ENCODE data around the gene RGL2. TPM values are rescaled to one million over a fixed set of nuclear protein-coding genes. Genes with fewer than 3 reads are reported as not detected.
"Not testable (repeated sequence)": the region's sequence is repeated elsewhere in the genome, so short reads cannot be mapped to it uniquely, and the experiment has no call there.

RGL2 gene
- total RNA-seq, 1 donor from 2014 or later: 16.3 TPM

- no peak for FAIRE-seq
- peak; percentile 70 to 84 for DNase-seq (ENCODE audit: low spot score in 2 of 2)
Observed at GRCh38 chr6:33276864-33277662, 21.7 kb downstream of the RGL2 start, which contains the start of gene B3GALT4. Gene B3GALT4 (plus strand): TSS chr6:33277123. CDS start chr6:33277420, 297 bp downstream.

- DNase-seq (ENCODE audit: low spot score in 2 of 2) (peak in 1 of 2 donors; percentile 33), FAIRE-seq (no peak)
Observed at GRCh38 chr6:33276581-33276863, 22.2 kb downstream of the RGL2 start.

- DNase-seq (ENCODE audit: low spot score in 2 of 2): peak in 1 of 2 donors; percentile 17
- not testable (repeated sequence) for FAIRE-seq
Observed at GRCh38 chr6:33275795-33276580, 22.8 kb downstream of the RGL2 start.

GRCh38 chr6:33273924-33274902, 24.5 kb downstream of the RGL2 start:
- DNase-seq (ENCODE audit: low spot score in 2 of 2): no peak
- FAIRE-seq: no peak

- DNase-seq (ENCODE audit: low spot score in 2 of 2): no peak
- no peak for FAIRE-seq
Observed at GRCh38 chr6:33273129-33273923, 25.4 kb downstream of the RGL2 start.

- DNase-seq (ENCODE audit: low spot score in 2 of 2): no peak
- FAIRE-seq: no peak
Observed at GRCh38 chr6:33272275-33273128, 26.2 kb downstream of the RGL2 start.

GRCh38 chr6:33271468-33272274, 27.1 kb downstream of the RGL2 start, which contains the start of the genes RPS18 and VPS52:
Gene RPS18 (plus strand): TSS chr6:33272075. CDS start chr6:33272120, 45 bp downstream.
Gene VPS52 (minus strand): TSS chr6:33271876. CDS start chr6:33271675, 201 bp downstream.
- peak; percentile 90 to 91 for DNase-seq (ENCODE audit: low spot score in 2 of 2)
- FAIRE-seq: peak; percentile 65

GRCh38 chr6:33271117-33271467, 27.6 kb downstream of the RGL2 start:
- DNase-seq (ENCODE audit: low spot score in 2 of 2) (no peak), FAIRE-seq (no peak)

- FAIRE-seq (no peak), DNase-seq (ENCODE audit: low spot score in 2 of 2) (no peak)
Observed at GRCh38 chr6:33264015-33264414, 34.7 kb downstream of the RGL2 start.

- FAIRE-seq; DNase-seq (ENCODE audit: low spot score in 2 of 2): not testable (repeated sequence)
Observed at GRCh38 chr6:33262490-33262889, 36.3 kb downstream of the RGL2 start.

- FAIRE-seq (no peak), DNase-seq (ENCODE audit: low spot score in 2 of 2) (no peak)
Observed at GRCh38 chr6:33259032-33259431, 39.7 kb downstream of the RGL2 start.

- FAIRE-seq: no peak
- no peak for DNase-seq (ENCODE audit: low spot score in 2 of 2)
Observed at GRCh38 chr6:33254591-33254990, 44.2 kb downstream of the RGL2 start.

GRCh38 chr6:33252759-33253158, 46.0 kb downstream of the RGL2 start:
- FAIRE-seq: no peak
- DNase-seq (ENCODE audit: low spot score in 2 of 2): no peak

GRCh38 chr6:33251395-33252012, 47.2 kb downstream of the RGL2 start:
- DNase-seq (ENCODE audit: low spot score in 2 of 2): no peak
- FAIRE-seq: no peak

- FAIRE-seq (no peak), DNase-seq (ENCODE audit: low spot score in 2 of 2) (no peak)
Observed at GRCh38 chr6:33250731-33251130, 48.0 kb downstream of the RGL2 start.

GRCh38 chr6:33249732-33250630, 48.8 kb downstream of the RGL2 start:
- no peak for FAIRE-seq

More at GRCh38 chr6:33249732-33250630, 48.8 kb downstream of the RGL2 start:
- DNase-seq (ENCODE audit: low spot score in 2 of 2): no peak
